Measurements from ENCODE around the gene INPP5E.

The INPP5E gene

GRCh38 chr9:136386018-136386417, 53.6 kb downstream of the INPP5E start:
- no peak for DNase-seq (ENCODE audit: low spot score)

- DNase-seq (ENCODE audit: low spot score), result no peak
Observed at GRCh38 chr9:136385015-136385414, 54.6 kb downstream of the INPP5E start.

- DNase-seq (ENCODE audit: low spot score), result no peak
Observed at GRCh38 chr9:136383436-136383835, 56.2 kb downstream of the INPP5E start.

- DNase-seq (ENCODE audit: low spot score), result no peak
Observed at GRCh38 chr9:136381966-136382513, 57.6 kb downstream of the INPP5E start.

GRCh38 chr9:136381311-136381710, 58.3 kb downstream of the INPP5E start:
- no peak for DNase-seq (ENCODE audit: low spot score)

- DNase-seq (ENCODE audit: low spot score), result no peak
Observed at GRCh38 chr9:136380381-136380780, 59.3 kb downstream of the INPP5E start.

- no peak for DNase-seq (ENCODE audit: low spot score)
Observed at GRCh38 chr9:136379891-136380290, 59.8 kb downstream of the INPP5E start.

- DNase-seq (ENCODE audit: low spot score), result no peak
Observed at GRCh38 chr9:136379401-136379800, 60.2 kb downstream of the INPP5E start.

- no peak for DNase-seq (ENCODE audit: low spot score)
Observed at GRCh38 chr9:136379003-136379287, 60.7 kb downstream of the INPP5E start.
